ENCODE data around the gene MACF1.
"Not testable (repeated sequence)": the region's sequence is repeated elsewhere in the genome, so short reads cannot be mapped to it uniquely, and the experiment has no call there.

DNA sequence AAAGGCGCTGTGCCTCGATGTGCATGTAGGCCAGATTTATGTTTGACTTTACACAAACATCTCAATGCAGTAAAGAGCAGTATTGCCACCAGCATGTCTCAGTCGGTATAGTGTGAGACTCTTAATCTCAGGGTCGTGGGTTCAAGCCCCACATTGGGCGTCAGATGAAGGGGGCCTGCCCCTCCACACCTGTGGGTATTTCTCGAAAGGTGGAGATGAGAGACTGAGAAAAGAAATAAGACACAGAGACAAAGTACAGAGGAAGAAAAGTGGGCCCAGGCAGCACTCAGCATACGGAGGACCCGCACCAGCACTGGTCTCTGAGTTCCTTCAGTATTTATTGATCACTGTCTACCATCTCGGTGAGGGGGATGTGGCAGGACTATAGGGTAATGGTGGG lies 299.9 kb downstream of the MACF1 start:
- TF ChIP-seq, protein P1, sequence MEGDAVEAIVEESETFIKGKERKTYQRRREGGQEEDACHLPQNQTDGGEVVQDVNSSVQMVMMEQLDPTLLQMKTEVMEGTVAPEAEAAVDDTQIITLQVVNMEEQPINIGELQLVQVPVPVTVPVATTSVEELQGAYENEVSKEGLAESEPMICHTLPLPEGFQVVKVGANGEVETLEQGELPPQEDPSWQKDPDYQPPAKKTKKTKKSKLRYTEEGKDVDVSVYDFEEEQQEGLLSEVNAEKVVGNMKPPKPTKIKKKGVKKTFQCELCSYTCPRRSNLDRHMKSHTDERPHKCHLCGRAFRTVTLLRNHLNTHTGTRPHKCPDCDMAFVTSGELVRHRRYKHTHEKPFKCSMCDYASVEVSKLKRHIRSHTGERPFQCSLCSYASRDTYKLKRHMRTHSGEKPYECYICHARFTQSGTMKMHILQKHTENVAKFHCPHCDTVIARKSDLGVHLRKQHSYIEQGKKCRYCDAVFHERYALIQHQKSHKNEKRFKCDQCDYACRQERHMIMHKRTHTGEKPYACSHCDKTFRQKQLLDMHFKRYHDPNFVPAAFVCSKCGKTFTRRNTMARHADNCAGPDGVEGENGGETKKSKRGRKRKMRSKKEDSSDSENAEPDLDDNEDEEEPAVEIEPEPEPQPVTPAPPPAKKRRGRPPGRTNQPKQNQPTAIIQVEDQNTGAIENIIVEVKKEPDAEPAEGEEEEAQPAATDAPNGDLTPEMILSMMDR (IDR thresholded peaks at IDR 0.05) = not testable (repeated sequence)
- not testable (repeated sequence) for TF ChIP-seq POLR2AphosphoS5 (IDR thresholded peaks at IDR 0.05)
